Nephron progenitor cell (in vitro differentiated cells): Measurements from ENCODE around the gene SPAG7.
A peak's percentile ranks its signal among the peaks of the same experiment; 100 is the strongest.

Experiments
- DNase-seq: peaks from one replicate; pipeline ENCODE4 v3.0.0; 2021
- H3K27ac Mint-ChIP-seq: 2 replicates; pipeline ENCODE4 v1.8.0; 2021; ENCODE audit warnings: mild to moderate bottlenecking, moderate library complexity, mixed read lengths
- H3K27me3 Mint-ChIP-seq: 2 replicates; pipeline ENCODE4 v1.8.0; 2021; ENCODE audit warnings: mild to moderate bottlenecking, low read depth, mixed read lengths; ENCODE audit not compliant: poor library complexity
- H3K36me3 Mint-ChIP-seq: 2 replicates; pipeline ENCODE4 v1.8.0; 2021; ENCODE audit warnings: low read depth, mixed read lengths
- H3K4me1 Mint-ChIP-seq: 2 replicates; pipeline ENCODE4 v1.8.0; 2021; ENCODE audit warnings: mixed read lengths
- H3K4me3 Mint-ChIP-seq: 2 replicates; pipeline ENCODE4 v1.8.0; 2021; ENCODE audit warnings: mild to moderate bottlenecking, moderate library complexity, mixed read lengths
- H3K9me3 Mint-ChIP-seq: 2 replicates; pipeline ENCODE4 v1.8.0; 2021; ENCODE audit warnings: mild to moderate bottlenecking, moderate library complexity, mixed read lengths
- TF ChIP-seq, protein P1 (sequence below): fragments of 200-600 bp; sonication (generic); IDR thresholded peaks from 2 replicates; pipeline ENCODE4 v1.5.0; 2021; ENCODE audit warnings: antibody characterized with exemption

SPAG7 gene

DNA sequence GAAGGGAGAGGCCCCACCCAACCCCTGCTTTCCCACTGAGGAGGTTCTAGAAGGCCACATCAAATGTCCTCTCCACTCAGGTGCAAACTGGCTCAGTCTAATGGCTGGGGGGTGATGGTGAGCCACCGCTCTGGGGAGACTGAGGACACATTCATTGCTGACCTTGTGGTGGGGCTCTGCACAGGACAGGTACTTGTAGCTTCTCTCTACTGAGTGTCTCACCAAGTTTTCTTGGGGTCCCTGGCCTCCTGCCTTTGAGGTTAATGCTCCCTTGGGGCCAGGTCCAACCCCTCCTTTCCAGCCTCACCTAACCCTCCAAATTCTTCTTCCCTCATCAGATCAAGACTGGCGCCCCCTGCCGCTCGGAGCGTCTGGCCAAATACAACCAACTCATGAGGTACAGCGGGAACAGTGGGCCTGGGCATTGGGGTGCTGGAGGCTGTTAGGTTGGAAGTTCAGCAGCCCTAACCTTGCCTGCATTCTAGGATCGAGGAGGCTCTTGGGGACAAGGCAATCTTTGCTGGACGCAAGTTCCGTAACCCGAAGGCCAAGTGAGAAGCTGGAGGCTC is 11.0 kb downstream of the SPAG7 start:
- no peak for DNase-seq
- H3K36me3 Mint-ChIP-seq = peaks cover 60% of the 10 kb centered on the region
- peaks cover 53% of the 10 kb centered on the region for H3K4me1 Mint-ChIP-seq
- peaks cover 5% of the 10 kb centered on the region for H3K27me3 Mint-ChIP-seq
- H3K9me3 Mint-ChIP-seq = no peaks in the 10 kb centered on the region
- no peak overlapping the region for H3K27ac Mint-ChIP-seq
- TF ChIP-seq, protein P1, sequence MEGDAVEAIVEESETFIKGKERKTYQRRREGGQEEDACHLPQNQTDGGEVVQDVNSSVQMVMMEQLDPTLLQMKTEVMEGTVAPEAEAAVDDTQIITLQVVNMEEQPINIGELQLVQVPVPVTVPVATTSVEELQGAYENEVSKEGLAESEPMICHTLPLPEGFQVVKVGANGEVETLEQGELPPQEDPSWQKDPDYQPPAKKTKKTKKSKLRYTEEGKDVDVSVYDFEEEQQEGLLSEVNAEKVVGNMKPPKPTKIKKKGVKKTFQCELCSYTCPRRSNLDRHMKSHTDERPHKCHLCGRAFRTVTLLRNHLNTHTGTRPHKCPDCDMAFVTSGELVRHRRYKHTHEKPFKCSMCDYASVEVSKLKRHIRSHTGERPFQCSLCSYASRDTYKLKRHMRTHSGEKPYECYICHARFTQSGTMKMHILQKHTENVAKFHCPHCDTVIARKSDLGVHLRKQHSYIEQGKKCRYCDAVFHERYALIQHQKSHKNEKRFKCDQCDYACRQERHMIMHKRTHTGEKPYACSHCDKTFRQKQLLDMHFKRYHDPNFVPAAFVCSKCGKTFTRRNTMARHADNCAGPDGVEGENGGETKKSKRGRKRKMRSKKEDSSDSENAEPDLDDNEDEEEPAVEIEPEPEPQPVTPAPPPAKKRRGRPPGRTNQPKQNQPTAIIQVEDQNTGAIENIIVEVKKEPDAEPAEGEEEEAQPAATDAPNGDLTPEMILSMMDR = no peak
- no peak overlapping the region for H3K4me3 Mint-ChIP-seq

DNA sequence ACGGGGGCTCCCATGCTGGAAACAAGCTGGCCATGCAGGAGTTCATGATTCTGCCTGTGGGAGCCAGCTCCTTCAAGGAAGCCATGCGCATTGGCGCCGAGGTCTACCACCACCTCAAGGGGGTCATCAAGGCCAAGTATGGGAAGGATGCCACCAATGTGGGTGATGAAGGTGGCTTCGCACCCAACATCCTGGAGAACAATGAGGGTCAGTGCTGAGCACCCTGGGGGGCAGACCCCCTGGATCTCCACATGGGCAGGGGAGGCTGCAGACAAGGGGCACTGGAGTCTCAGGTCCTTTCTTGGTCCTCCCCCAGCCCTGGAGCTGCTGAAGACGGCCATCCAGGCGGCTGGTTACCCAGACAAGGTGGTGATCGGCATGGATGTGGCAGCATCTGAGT is 12.5 kb downstream of the SPAG7 start:
- Mint-ChIP-seq H3K4me3 (no peak overlapping the region), H3K27me3 (peaks cover 5% of the 10 kb centered on the region), H3K4me1 (peaks cover 59% of the 10 kb centered on the region), H3K9me3 (no peaks in the 10 kb centered on the region), H3K27ac (no peak overlapping the region), H3K36me3 (peaks cover 50% of the 10 kb centered on the region)
- TF ChIP-seq, protein P1 = no peak
- DNase-seq = no peak

DNA sequence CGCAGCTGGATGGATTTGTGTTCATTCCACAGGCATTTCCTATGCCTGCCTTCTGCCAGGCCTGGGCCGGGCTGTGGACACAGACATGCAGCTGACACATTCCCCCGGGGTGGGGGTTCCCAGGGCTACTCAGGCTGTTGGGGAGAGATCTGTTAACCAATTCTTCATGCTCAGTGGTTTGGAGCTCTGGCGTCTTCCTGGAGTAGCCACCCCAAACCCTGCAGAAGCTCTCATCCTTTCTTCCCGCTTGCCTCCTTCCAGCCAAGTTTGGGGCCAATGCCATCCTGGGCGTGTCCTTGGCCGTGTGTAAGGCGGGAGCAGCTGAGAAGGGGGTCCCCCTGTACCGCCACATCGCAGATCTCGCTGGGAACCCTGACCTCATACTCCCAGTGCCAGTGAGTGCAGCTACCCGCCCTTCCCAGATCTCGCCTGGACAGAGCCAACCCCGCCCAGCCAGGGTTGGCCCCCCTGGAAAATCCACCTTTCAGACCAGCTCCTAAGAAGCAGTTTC is 14.1 kb downstream of the SPAG7 start:
- no peaks in the 10 kb centered on the region for H3K9me3 Mint-ChIP-seq
- peak overlapping the region; percentile 62 for H3K4me3 Mint-ChIP-seq
- TF ChIP-seq, protein P1 = no peak
- H3K27ac Mint-ChIP-seq = peak overlapping the region; percentile 60
- peaks cover 49% of the 10 kb centered on the region for H3K4me1 Mint-ChIP-seq
- peaks cover 37% of the 10 kb centered on the region for H3K36me3 Mint-ChIP-seq
- DNase-seq = no peak
- H3K27me3 Mint-ChIP-seq = peaks cover 5% of the 10 kb centered on the region

DNA sequence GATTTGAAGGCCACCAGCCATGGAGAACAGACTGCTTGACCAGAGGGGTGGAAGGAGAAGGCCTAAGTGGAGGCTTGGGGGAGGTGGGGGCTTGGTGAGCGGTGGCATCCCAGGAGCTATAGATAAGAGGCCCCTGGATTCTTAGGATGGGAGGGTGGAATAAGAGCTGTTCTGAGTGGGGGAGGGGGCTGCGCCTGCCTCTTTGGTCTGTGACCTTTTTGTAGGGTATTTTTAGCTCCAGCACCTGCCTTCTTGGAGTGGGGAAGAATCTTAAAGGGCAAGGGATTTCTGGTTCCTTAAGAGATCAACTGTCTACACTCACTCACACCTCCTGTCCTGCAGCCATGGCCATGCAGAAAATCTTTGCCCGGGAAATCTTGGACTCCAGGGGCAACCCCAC is 16.1 kb downstream of the SPAG7 start:
- peak overlapping the region; percentile 94 for H3K27ac Mint-ChIP-seq
- peaks cover 5% of the 10 kb centered on the region for H3K27me3 Mint-ChIP-seq
- peaks cover 55% of the 10 kb centered on the region for H3K4me1 Mint-ChIP-seq
- no peak for DNase-seq
- peak overlapping the region; percentile 85 for H3K4me3 Mint-ChIP-seq
- TF ChIP-seq, protein P1 = no peak
- peaks cover 32% of the 10 kb centered on the region for H3K36me3 Mint-ChIP-seq
- no peaks in the 10 kb centered on the region for H3K9me3 Mint-ChIP-seq

DNA sequence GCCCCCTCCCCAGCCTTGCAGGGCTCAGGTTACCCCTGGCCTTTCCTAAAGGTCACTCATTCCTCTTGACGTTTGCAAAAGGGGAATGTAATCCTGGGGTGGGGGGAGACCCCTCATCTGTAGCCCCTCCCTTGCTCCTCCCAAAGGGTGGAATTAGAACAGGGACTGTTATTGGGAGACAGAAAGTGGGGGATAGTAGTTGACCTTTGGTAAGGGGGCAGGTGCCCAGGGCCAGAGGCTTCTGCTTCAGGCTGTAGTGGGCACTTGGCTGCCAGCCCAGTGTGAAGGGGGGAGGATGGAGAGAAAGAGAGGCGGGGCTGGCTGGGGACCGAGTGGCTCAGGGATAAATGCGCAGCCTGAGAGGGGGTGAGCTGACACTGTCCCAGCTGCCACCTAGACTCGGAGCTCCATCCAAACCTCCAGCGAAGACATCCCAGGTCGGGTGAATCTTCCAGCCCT is 16.8 kb downstream of the SPAG7 start, which contains the start of gene ENO3:
TSS of gene ENO3 (plus strand) at position 374 of the 459 bp plus-strand sequence. CDS start 711 bp downstream, outside the sequence.
- Mint-ChIP-seq H3K36me3 (peaks cover 29% of the 10 kb centered on the region), H3K27me3 (peaks cover 5% of the 10 kb centered on the region), H3K27ac (peak within 1 kb of the TSS; percentile 94), H3K4me1 (peaks cover 55% of the 10 kb centered on the region), H3K9me3 (no peaks in the 10 kb centered on the region), H3K4me3 (peak within 1 kb of the TSS; percentile 85)
- DNase-seq = peak; percentile 45
- TF ChIP-seq, protein P1 = no peak
